Measurements from ENCODE around the gene IL7R.
"Not testable (repeated sequence)": the region's sequence is repeated elsewhere in the genome, so short reads cannot be mapped to it uniquely, and the experiment has no call there.

The IL7R gene

DNA sequence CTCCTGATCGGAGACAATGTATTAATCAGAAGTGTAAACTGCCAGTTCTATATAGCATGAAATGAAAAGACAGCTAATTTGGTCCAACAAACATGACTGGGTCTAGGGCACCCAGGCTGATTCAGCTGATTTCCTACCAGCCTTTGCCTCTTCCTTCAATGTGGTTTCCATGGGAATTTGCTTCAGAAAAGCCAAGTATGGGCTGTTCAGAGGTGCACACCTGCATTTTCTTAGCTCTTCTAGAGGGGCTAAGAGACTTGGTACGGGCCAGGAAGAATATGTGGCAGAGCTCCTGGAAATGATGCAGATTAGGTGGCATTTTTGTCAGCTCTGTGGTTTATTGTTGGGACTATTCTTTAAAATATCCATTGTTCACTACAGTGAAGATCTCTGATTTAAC lies 22.4 kb downstream of the IL7R start:
- no peak for DNase-seq

DNA sequence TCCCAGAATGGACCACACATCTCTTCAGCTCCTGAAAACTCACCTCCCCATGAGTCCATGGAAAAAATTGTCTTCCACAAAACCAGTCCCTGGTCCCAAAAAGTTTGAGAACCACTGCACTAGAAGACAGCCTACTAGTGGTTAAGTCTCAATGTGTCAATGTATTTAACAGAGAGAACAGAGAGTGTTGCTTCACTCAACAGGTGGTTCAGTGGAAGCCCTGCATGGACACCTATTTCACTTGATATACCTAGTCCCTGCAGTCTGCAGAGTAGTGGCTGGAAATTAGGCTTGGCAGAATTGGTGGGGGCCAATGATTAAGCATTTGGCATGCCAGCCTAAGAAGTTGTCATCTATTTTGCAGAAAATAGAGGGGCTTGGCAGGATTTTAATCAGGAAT lies 23.0 kb downstream of the IL7R start:
- no peak for DNase-seq

DNA sequence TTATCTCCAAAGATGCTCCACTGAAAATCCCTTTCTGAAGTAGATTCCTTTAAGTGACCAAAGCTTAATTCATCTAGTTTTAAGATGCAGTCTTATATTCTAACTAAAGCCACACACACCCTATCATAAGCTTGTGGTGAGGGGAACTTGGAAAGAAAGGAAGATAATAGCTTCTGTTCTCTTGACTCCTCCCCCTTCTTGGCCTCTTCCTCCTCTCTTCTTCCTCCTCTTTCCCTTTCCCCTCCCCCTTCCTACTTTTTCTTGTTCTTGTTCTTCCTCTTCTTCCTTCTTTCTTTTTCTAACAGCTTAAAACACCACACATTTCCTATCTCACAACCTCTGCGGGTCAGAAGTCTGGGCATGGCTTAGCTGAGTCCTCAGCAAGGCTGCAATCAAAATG lies 23.5 kb downstream of the IL7R start:
- DNase-seq: no peak

DNA sequence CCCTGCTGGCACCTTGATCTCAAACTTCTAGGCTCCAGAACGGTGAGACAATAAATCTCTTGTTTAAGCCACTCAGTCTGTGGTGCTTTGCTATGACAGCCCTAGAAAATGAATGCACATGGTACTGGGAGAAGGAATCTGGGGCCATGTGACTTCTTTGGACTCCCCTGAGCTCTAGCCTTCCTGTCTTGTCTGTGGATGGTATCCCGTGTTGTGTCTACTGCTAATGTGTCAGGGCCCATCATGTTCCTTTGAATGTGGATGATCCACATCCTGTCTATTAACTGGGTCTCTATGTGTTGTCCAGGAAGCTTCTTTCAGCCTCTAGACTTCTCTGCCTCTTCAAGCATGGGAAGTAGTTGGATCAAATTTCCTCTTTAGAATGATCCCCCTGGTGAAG lies 25.1 kb downstream of the IL7R start:
- no peak for DNase-seq

DNA sequence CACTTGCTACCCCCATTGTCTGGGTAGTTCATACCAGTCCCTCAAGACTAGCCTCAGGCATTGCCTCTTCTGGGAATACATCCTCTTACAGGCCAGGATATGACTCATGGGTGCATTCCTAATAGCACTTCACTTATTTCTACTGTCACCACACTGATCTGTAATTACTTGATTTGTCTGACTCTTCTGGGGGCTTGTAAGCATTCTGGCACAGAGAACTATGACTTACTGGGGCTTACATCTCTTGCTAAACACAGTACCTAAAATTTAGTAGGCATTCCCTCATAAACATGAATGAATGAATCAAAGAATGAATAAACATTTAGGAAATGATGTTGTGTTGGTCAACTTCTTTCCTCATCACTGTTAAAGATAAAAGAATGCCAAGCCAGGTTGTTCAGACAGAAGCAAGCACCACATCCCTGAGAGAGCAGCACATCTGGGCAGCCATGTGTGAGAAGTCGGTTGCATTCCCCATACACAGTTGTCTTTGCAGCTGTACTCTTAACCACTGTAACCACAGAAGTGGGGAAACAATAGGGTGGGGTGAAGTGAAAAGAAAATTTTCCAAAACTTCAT lies 27.6 kb downstream of the IL7R start:
- peak; percentile 75 for DNase-seq

DNA sequence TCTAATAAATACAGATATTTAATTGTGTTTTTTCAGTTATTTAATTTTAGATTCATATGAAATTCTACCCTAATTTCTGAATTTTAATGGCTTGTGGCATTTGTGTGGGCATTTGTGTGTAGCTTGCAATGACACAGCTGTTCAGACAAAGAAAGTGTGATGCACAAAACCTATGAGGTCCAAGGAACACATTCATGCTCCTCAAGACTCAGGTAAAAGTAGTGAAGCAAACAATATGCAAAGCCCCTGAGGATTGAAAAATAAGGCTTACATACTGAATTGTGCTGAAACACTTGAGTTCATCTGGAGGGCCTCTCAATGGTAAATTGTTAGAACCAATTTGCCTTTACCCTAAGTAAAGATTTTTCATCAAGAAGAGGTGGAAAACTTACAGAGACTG lies 28.1 kb downstream of the IL7R start:
- no peak for DNase-seq

DNA sequence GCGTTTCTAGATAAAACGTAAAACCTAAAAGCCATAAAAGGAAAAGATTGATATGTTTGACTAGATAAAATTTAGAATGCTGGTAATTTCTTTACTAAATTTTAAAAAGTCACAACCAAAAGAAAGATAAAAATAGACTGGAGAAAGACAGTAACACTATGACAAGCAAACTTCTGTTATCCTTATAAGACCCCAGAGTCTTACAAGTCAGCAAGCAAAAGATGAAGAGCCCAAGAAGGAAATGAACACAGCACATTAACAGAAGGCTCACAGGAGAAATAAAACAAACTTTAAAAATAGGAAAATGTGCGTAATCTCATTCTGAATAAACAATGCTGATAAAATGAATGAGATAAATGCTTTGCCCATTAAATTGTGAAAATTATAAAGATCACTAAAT lies 29.7 kb downstream of the IL7R start:
- no peak for DNase-seq

DNA sequence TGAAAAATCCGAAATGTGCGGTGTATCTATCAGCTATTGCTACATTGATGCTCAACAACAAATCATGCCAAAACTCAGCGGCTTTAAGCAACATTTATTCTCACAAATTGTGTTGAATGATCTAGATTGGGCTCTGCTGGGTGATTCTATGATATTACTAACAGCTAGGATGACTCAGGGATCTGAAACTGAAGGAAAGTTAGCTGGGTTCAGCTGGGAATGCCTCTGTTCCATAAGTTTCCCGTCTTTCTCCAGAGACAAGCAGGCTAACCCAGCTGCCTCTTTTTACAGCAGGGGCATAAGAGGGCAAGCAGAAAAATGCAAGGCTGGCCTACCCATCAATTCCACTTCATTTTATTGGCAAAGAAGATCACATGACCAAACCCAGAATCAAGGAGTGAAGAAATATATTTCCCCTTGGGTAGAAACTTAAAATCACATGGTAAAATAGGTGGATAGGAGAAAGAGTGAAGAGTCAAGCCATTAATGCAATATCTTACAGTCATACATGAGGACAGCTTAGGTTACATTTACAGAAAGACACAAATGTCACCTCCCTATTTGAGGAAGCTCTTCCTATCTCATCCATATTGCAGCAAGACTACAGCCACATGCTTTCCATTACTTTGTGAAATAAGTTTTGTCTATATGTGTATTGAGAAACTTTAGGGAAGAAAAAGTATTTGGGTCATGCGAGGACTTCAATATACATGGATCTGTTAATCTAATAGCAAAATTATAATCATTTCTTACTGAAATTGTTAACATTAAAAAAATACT lies 30.8 kb downstream of the IL7R start:
- no peak for DNase-seq

DNA sequence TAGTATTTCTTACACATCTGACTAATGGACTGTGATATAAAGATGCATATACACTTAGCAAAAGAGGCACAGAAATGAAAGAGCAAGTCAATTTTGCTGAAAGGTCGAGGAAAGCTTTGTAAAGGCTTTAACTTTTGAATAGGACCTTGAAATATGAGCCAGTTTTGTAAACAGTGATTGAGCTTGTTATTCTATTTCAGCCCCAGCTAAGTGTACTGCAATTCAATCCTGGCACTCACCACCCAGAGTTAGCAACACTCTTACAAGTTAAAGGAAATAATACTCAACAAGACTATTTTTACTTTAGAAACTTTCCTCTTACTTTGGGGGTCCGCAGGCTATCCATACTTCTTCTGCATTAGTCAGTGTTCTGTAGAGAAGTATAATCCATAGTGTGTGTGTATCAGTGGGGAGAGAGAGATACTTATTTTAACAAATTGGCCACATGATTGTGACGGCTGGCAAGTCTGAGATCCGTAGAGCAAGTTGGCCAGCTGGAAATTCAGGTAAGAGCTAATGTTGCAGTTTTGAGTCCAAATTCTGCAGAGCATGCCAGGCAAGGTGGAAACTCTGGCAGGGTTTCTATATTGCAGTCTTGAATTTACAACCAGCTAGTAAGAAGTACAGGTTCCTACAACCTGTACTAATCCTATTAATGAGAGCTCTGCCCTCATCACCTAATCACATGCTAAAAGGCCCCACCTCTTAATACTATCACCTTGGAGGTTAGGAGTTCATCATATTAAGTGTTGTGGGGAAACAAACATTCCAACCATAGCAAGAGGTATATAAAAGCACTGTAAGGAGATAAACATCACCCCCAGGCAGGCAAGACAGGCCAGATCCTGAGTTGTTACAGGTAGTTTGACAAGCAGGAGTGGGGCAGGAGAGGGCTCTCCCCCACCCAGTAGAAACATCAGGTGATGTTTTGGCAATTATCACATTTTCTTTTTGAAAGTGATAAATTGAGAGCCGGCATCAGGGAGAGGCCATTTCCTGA lies 33.6 kb downstream of the IL7R start:
- DNase-seq: no peak

DNA sequence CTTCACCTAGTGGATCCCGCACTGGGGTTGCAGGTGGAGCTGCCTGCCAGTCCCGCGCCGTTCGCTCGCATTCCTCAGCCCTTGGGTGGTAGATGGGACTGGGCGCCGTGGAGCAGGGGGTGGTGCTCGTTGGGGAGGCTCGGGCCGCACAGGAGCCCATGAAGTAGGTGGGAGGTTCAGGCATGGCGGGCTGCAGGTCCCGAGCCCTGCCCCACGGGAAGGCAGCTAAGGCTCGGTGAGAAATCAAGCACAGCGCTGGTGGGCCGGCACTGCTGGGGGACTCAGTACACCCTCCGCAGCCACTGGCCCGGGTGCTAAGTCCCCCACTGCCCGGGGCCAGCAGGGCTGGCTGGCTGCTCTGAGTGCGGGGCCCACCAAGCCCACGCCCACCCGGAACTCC lies 36.1 kb downstream of the IL7R start:
- DNase-seq: not testable (repeated sequence)

DNA sequence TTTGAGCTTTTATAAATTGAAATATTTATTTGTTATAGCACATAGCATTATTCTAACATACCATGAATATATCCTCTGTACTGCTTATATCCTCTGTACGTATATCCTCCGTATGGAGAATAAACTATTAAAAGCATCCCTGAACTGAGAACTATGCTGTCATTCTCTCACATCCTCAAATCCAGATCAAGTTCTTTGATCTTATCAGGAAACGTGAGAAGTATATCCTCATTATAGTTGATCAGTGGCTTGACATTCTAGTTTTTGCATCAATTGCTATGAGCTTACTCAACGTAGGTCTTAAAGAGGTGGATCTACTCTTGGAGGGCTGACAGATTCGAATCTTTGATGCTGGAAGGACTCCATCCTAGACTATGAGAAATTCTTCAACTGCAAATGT lies 37.4 kb downstream of the IL7R start:
- no peak for DNase-seq

DNA sequence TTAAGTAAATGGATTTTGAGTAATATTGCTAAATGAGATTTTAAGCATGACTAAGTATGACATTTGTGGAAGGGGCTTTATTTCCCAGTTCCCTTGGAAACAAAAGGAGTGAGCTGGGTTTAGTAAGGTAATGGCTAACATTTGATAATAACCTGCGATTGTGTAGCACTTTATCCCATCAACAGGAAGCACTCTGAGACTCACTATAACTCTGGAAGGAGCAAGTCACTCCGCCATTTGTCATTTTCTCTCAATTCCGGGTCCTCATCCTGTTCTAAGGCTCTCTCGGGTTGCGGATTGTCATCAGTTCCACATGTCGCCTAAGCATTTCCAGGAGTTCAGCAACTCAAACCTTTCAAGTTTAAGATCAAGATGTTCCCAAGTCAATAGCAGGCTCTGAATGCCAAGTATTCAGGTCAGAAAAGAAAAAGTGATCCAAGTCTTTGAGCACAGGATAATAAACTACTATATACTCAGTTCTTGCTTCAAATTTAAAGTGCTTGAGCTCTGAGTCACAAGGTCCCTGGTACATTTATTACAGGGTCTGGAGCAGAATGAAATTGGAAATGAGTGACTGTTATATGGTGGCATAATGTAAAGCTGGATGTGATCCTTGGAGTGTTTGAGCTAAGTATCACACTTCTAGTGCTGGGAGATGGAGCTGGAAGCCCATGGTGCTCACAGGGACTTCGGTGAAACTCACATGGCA lies 42.4 kb downstream of the IL7R start:
- DNase-seq: no peak

DNA sequence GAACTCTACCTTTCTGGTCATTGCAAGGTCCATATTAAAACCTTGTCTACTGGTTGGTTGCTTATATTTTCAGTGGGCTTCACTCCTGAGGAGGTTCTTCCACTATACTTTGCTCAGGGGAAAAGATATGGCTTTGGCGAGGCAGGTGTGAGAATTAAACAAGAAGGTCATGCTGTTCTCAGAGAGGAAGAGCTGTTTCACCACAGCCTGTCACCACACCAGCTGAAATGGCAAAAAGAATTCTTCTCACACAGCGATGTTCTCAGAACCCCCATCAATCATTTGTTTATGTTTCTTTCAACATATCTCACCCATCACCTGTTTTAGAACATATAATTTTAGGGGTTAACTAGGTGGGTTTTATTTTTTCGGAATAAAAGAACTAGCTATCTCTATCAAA lies 43.1 kb downstream of the IL7R start:
- DNase-seq: peak; percentile 59

DNA sequence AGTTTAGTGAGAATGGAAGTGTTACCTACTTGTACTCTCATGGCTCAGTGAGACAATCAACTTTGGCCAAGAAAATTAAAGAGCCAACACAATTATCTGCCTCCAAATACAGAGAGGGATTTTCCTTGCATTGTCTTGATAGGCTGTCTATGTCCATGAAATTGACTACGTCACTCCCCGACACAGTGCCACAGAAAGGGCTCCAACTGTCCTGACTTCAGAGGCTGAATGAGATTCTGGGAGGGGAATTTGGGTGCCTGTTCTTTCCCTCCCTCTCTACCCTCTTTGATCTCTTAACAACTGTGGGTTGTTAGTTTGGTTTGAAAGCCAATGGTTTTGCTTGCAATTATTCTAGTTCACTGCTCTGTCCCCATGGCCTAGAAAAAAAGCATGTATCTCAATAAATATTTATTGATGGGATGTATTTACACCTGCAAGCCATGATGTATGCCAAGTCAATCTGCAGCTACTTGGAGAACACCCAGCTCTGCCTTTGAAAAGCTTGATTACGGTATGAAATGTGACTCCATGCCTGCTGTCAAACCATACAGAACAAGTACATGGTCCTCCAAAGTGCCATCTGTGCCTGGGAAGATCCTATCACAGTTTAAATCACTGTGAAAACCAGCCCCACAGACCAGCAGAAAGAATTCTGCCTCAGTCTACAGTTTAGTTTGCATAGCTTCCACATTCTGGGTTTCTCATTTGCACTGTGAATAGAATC lies 44.4 kb downstream of the IL7R start:
- DNase-seq: no peak

DNA sequence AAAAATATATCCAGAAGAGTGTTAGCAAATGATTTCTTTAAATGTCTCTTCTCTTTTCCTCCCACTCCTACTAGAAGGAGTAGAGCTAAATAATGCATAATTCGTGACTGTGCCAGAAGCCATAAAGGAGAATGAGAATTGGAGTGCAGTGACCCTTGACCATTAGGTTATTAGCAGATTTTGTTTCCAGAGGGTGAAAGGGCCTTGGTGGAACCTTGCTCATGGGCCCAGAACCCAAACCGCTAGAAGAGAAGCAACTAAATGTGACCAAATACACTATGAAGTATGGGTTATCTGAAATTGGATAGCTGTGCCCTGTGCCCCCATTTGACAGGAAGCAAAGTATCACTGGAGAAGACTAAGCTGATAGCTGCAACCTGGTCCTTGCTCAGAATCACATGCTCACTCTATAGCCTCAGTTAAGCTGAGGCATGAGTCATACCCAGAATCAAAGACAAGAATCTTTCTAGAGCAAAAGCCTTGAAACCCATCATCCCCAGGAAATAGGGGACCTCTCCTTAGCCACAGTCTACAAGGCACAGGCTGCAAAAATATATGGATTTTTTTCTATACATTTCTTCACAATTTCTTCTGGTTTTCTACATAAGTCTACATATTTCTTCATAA lies 45.5 kb downstream of the IL7R start:
- DNase-seq: peak; percentile 93

DNA sequence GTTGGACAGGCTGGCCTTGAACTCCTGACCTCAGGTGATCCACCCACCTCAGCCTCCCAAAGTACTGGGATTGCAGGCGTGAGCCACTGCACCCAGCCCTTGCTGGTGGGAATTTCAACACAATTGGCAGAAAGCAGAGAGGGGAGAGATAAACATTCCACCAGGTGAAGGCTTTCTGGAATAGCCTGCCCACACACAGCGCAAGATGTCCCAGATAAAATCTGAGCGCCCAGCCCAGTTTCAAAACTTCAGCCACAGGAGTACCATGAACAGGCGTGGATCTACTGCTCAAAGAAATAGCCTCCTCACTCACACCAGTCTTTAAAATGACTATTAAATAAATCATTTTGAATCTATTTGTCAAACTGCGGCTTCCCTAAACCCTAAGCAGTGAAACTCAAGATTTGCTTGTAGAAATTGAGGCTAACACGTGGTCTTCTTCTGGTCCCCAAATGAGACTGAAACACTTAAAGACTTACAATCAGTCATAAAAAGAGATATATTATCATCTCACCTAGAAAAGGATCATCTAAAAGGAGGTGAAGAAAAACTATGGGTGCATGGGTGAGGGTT lies 47.0 kb downstream of the IL7R start:
- DNase-seq: peak; percentile 83

DNA sequence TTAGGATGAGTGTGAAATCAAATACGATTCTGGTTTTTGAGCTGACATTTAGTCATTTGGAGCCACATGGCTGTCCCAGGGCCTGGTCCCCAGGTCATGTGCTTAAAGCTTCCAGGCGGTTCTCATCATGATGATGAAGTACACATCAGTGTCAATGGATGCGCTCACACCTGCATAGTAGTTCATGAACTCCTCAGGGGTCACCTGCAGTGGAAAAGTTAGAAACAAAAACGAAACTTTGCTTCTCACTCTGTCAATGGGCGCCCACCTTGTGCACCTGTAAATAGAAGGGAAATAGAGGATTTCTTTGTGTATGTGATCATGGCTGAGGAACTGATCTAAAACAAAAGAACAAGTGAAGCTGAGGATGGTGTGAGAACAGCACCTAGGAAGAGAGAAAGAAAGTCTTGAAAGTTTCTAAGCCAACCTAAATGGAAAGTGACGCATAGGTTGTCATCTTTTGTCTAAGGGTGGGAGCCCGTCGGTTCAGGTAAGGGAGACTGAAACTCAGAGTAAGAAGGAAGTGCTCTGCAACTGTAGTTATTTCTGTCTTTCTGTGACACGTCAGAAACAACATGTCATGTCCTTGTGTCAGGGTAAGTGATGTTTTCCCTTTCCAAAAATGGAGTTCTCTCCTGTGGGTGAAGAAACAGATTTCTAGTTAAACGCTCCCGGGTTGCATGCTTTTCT lies 47.9 kb downstream of the IL7R start:
- peak; percentile 87 for DNase-seq

DNA sequence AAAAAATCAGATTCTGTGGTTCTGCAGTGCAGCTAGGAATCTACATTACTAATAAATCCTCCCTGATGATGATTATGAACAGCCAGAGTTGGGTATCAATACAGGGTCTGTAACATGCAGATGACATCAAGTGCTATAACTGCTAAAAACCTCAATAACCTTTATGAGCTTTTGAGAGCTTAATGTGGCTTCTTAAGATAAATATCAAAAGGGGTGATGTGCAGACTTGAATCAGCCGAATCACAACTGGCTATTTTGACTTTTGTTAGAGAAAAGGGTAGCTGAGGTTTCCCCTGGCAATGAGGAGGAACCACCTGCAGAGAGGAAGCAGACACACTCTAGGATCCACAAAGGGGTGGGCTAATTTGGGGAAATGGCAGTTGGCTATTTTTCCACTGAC lies 51.5 kb downstream of the IL7R start:
- DNase-seq: peak; percentile 47

DNA sequence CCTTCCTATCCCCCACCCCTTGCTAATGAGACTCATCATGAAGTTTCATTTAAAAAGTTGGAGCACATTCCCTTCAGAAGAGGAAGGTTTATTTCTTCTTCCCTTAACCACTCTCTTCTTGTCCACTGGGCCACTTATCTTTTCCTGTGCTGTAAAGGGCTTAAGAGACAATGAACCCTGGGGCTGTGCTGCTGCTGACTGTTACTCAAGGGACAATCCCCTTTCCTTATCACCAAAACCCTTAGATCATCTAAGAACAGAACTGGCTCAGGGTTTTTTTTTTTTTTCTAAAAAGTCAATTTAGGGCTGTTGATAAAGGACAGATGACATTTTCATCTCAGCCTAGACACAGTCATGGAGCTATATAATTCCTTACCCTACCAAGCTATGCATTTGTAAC lies 52.1 kb downstream of the IL7R start:
- no peak for DNase-seq

DNA sequence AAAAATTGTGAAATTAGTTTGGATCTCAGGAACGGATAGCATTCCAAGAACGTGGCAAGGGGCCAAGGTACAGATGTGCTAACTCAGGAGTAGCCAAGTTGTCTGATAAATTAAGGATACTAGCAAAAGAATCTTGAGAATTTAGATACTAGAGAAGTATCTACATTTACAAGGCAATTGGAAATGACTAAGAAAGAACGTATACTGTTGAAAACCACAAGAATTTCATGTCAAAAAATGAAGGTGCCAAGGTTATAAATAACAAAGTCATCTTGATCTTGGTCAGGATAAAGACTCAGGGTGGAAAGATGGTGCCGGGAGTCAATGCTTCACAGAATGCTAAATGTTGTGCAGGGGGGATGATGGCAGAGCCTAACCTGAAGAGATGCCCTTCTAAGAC lies 62.5 kb downstream of the IL7R start:
- peak; percentile 82 for DNase-seq

DNA sequence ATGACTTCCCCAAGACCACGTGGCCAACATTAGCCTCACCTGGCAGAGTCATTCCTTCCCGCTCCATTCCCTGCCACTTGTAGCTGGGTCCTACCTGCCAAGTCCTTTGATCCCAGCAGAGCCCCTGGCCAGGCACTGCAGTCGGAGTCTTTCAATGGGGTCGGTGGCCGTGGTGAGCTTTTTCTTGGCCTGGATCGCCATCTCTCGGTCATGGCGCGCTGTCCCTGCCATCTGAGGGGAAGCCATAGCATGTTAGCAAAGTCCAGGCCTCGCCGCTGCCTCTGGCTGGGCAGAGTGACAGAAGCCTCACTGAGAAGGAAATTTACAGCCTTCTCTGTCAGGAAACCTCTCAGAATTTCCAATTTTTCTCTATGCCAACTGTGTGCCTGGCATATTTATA lies 64.2 kb downstream of the IL7R start:
- no peak for DNase-seq
